NCI-H146 treated with DMSO at 0.1 percent for 48 hours (cell line): ENCODE data around the gene SIGLEC9.

Experiments used
- DNase-seq: peaks from one replicate; lab custom pipeline; 2025; ENCODE audit not compliant: unreplicated experiment; lab: John Stamatoyannopoulos, UW

SIGLEC9 gene

GRCh38 chr19:51096473-51097165, 28.1 kb upstream of the SIGLEC9 start:
- no peak for DNase-seq

- DNase-seq, result peak; percentile 14
These were observed 27.5 kb upstream of the SIGLEC9 start for GRCh38 chr19:51097166-51097738.

- DNase-seq, result no peak
These were observed 26.9 kb upstream of the SIGLEC9 start for GRCh38 chr19:51097796-51098195.

- DNase-seq, result no peak
These were observed 26.2 kb upstream of the SIGLEC9 start for GRCh38 chr19:51098365-51099046.

- no peak for DNase-seq
These were observed 25.7 kb upstream of the SIGLEC9 start for GRCh38 chr19:51099047-51099382.

- no peak for DNase-seq
These were observed 24.1 kb upstream of the SIGLEC9 start for GRCh38 chr19:51100601-51101000.

- DNase-seq, result no peak
These were observed 23.4 kb upstream of the SIGLEC9 start for GRCh38 chr19:51101171-51101865.

GRCh38 chr19:51102991-51103390, 21.7 kb upstream of the SIGLEC9 start:
- DNase-seq, result no peak

GRCh38 chr19:51103926-51104341, 20.8 kb upstream of the SIGLEC9 start:
- no peak for DNase-seq

- DNase-seq, result no peak
These were observed 17.2 kb upstream of the SIGLEC9 start for GRCh38 chr19:51107406-51108065.

- DNase-seq, result peak; percentile 98
These were observed 16.5 kb upstream of the SIGLEC9 start, which contains the start of gene CTU1 for GRCh38 chr19:51108066-51108804. TSS of gene CTU1 (minus strand) at chr19:51108409. CDS start at chr19:51104569, 3,840 bp downstream.

- DNase-seq, result no peak
These were observed 15.9 kb upstream of the SIGLEC9 start for GRCh38 chr19:51108805-51109146.

GRCh38 chr19:51110666-51110971, 14.1 kb upstream of the SIGLEC9 start:
- no peak for DNase-seq

- no peak for DNase-seq
These were observed 13.1 kb upstream of the SIGLEC9 start for GRCh38 chr19:51111606-51112005.

- DNase-seq, result no peak
These were observed 10.5 kb upstream of the SIGLEC9 start for GRCh38 chr19:51114087-51114729.

GRCh38 chr19:51116736-51117286, 7.9 kb upstream of the SIGLEC9 start:
- DNase-seq, result no peak

GRCh38 chr19:51119101-51119500, 5.6 kb upstream of the SIGLEC9 start:
- DNase-seq, result no peak

- DNase-seq, result no peak
These were observed 5.1 kb upstream of the SIGLEC9 start for GRCh38 chr19:51119611-51120010.

- no peak for DNase-seq
These were observed 4.5 kb upstream of the SIGLEC9 start for GRCh38 chr19:51120160-51120559.

- no peak for DNase-seq
These were observed 3.4 kb upstream of the SIGLEC9 start for GRCh38 chr19:51121257-51121656.
